Loucy (cell line): ENCODE measurements around the gene BLOC1S3.
"Not testable (repeated sequence)": the region's sequence is repeated elsewhere in the genome, so short reads cannot be mapped to it uniquely, and the experiment has no call there.

Source experiments
- H2AFZ ChIP-seq: fragments of 200-600 bp; sonication (generic); 2 replicates; pipeline ENCODE4 v1.6.0; 2016; ENCODE audit warnings: antibody characterized with exemption, mild to moderate bottlenecking, low read length, moderate library complexity
- H3F3A ChIP-seq: fragments of 200-600 bp; 2 replicates; pipeline ENCODE4 v1.6.0; 2016; ENCODE audit warnings: antibody characterized with exemption, low read depth, mild to moderate bottlenecking
- H3K27me3 ChIP-seq: fragments of 200-600 bp; sonication (generic); 2 replicates; pipeline ENCODE4 v1.6.1; 2014; ENCODE audit warnings: low read length, mild to moderate bottlenecking; ENCODE audit not compliant: insufficient read depth, poor library complexity, severe bottlenecking
- H3K36me3 ChIP-seq: fragments of 200-600 bp; sonication (generic); 2 replicates; pipeline ENCODE4 v1.6.1; 2016; ENCODE audit warnings: low read length; ENCODE audit not compliant: insufficient read depth
- H3K4me1 ChIP-seq: fragments of 200-600 bp; sonication (generic); 2 replicates; pipeline ENCODE4 v1.5.1; 2014; ENCODE audit warnings: low read length, mild to moderate bottlenecking; ENCODE audit not compliant: insufficient read depth, poor library complexity, severe bottlenecking
- H3K4me2 ChIP-seq: fragments of 200-600 bp; sonication (generic); 2 replicates; pipeline ENCODE4 v1.6.0; 2014; ENCODE audit warnings: antibody characterized with exemption, low read length, low read depth, mild to moderate bottlenecking; ENCODE audit not compliant: poor library complexity, severe bottlenecking
- H3K4me3 ChIP-seq: fragments of 200-600 bp; sonication (generic); 2 replicates; pipeline ENCODE4 v1.5.1; 2014; ENCODE audit warnings: low read length, mild to moderate bottlenecking, mixed read lengths; ENCODE audit not compliant: poor library complexity, severe bottlenecking
- H3K79me2 ChIP-seq: fragments of 200-600 bp; sonication (generic); 2 replicates; pipeline ENCODE4 v1.6.1; 2014; ENCODE audit warnings: low read length; ENCODE audit not compliant: insufficient read depth
- H3K9ac ChIP-seq: fragments of 200-600 bp; sonication (generic); 2 replicates; pipeline ENCODE4 v1.6.0; 2014; ENCODE audit warnings: mild to moderate bottlenecking, low read depth, low read length, moderate library complexity; ENCODE audit not compliant: poor library complexity, severe bottlenecking
- H3K9me2 ChIP-seq: fragments of 200-600 bp; sonication (generic); replicated peaks from 2 replicates; pipeline ENCODE4 v1.6.1; 2016; ENCODE audit warnings: low read depth, low read length, mixed read lengths
- H3K9me3 ChIP-seq: fragments of 200-600 bp; sonication (generic); 2 replicates; pipeline ENCODE4 v1.6.1; 2014; ENCODE audit warnings: mild to moderate bottlenecking, antibody characterized with exemption, low read length, low read depth; ENCODE audit not compliant: insufficient read depth
- H4K20me1 ChIP-seq: fragments of 200-600 bp; sonication (generic); 2 replicates; pipeline ENCODE4 v1.6.0; 2014; ENCODE audit warnings: antibody characterized with exemption, low read length, mild to moderate bottlenecking; ENCODE audit not compliant: insufficient read depth, poor library complexity, severe bottlenecking
- EZH2phosphoT487 ChIP-seq: fragments of 200-600 bp; IDR thresholded peaks from 2 replicates; pipeline ENCODE4 v1.6.1; 2018; ENCODE audit warnings: antibody characterized with exemption, mild to moderate bottlenecking, moderate library complexity, borderline replicate concordance
- TF ChIP-seq, protein P1 (sequence below): fragments of 200-600 bp; sonication (generic); conservative IDR thresholded peaks from 2 replicates; pipeline ENCODE4 v1.5.1; 2014; ENCODE audit warnings: mild to moderate bottlenecking, antibody characterized with exemption, low read length

The BLOC1S3 gene

DNA sequence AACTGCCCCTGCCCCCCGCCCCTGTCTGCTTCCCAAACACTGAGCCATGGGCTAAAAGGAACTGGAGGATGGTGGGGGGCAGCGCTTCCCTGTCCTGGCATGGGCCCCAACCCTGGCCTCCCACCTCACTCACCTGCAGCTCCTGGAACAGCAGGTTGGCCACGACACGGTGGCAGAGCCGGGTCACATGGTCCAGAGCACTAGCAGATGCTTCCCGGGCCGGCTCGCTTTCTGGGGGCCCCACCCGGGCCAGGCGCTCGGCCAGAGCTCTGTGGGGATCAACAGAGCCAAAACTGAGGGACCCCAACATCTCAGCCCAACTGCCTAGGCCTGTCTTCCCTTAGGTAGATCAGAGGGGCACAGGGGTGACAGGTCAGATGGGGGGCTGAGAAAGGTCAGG, 46.1 kb downstream of the BLOC1S3 start:
- Histone ChIP-seq H3K4me2 (no peak overlapping the region), H3K9ac (no peak overlapping the region), H3K36me3 (no peaks in the 10 kb centered on the region), H3K27me3 (no peaks in the 10 kb centered on the region), H3K79me2 (no peaks in the 10 kb centered on the region), H3K4me1 (no peaks in the 10 kb centered on the region), H3K4me3 (no peak overlapping the region), H3K9me3 (no peaks in the 10 kb centered on the region), H2AFZ (no peak overlapping the region), H3F3A (no peaks in the 10 kb centered on the region), H3K9me2 (no peaks in the 10 kb centered on the region), H4K20me1 (no peaks in the 10 kb centered on the region)
- TF ChIP-seq, protein P1, sequence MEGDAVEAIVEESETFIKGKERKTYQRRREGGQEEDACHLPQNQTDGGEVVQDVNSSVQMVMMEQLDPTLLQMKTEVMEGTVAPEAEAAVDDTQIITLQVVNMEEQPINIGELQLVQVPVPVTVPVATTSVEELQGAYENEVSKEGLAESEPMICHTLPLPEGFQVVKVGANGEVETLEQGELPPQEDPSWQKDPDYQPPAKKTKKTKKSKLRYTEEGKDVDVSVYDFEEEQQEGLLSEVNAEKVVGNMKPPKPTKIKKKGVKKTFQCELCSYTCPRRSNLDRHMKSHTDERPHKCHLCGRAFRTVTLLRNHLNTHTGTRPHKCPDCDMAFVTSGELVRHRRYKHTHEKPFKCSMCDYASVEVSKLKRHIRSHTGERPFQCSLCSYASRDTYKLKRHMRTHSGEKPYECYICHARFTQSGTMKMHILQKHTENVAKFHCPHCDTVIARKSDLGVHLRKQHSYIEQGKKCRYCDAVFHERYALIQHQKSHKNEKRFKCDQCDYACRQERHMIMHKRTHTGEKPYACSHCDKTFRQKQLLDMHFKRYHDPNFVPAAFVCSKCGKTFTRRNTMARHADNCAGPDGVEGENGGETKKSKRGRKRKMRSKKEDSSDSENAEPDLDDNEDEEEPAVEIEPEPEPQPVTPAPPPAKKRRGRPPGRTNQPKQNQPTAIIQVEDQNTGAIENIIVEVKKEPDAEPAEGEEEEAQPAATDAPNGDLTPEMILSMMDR: no peak
- TF ChIP-seq EZH2phosphoT487: no peak

DNA sequence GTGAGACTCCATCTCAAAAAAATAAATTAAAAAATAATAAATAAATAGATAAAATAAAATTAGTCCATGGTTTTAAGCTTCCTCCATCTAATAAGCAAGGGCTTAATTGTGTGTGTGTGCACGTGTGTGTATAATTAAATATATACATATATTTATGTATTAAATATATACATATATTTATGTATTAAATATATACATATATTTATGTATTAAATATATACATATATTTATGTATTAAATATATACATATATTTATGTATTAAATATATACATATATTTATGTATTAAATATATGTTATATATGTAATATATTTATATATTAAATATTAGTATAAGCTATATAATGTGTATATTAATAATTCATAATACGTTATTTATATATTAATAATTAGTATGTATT, 50.5 kb downstream of the BLOC1S3 start:
- H3K4me3 ChIP-seq, H3K9ac ChIP-seq, H3K79me2 ChIP-seq, H3K4me2 ChIP-seq, H3K27me3 ChIP-seq, H3K9me2 ChIP-seq, H3K36me3 ChIP-seq, H3K9me3 ChIP-seq, H2AFZ ChIP-seq, H4K20me1 ChIP-seq, H3K4me1 ChIP-seq, H3F3A ChIP-seq: not testable (repeated sequence)
